Activated CD4-positive, alpha-beta T cell treated with anti-CD3 and anti-CD28 coated beads, Interleukin-2, amount 50 U/mL, for 48 hours (primary cell): ENCODE data around the gene CTSD.

Experiments
- DNase-seq, 2 experiments: peaks; one replicate each; pipeline ENCODE4 v3.0.0-alpha.2; 2020

The CTSD gene

DNA sequence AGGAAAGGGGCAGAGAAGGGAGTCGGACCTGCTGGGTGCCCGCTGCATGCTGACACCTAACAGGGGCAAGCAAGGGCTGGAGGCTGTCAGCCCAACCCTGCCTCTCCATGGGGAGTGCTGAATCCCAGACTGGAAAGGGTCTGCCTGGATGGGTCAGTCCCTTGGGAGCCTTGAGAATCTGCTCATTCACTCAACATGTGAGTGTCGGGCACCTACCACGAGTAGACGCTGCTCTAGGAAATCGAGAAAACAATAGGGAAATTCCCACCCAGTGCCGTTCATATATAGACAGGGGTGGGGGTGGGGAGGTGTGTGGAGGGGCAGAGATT, 4.4 kb upstream of the CTSD start:
- no peak for DNase-seq

DNA sequence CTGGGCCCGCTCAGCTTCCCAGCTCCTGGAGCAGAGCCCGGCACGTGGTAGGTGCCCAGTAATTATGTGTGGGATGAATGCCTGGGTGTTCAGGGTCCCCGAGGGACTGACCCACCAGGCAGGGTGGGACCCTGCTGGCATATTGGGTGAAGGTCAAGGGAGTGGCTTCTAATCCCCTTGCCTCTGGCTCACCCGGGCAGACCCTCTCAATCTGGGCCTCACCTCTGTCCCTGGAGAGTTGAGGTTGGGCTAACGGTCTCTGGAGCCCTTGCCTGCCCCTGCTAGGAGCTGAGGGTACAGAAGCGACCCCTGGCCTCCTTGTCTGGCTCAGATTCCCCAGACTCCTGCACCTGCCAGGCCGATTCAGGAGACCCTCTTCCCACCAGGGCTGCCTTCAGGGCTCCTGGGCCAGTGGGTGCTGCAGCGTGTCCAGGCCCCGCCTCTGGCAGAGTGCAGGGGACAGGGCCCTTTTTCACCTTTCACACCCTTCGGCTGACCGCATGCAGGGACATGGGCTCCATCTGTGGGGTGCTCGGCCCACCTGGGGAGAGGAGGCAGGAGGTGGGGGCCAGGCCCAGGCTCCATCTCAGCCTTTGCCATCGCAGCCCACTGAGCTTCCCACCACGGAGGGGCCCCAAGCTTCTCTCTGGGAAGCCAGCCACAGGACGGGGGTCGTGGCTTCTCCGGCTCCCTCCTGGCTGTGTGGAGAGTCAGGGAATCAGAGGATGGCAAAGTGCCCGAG, 3.8 kb upstream of the CTSD start:
- DNase-seq = no peak

DNA sequence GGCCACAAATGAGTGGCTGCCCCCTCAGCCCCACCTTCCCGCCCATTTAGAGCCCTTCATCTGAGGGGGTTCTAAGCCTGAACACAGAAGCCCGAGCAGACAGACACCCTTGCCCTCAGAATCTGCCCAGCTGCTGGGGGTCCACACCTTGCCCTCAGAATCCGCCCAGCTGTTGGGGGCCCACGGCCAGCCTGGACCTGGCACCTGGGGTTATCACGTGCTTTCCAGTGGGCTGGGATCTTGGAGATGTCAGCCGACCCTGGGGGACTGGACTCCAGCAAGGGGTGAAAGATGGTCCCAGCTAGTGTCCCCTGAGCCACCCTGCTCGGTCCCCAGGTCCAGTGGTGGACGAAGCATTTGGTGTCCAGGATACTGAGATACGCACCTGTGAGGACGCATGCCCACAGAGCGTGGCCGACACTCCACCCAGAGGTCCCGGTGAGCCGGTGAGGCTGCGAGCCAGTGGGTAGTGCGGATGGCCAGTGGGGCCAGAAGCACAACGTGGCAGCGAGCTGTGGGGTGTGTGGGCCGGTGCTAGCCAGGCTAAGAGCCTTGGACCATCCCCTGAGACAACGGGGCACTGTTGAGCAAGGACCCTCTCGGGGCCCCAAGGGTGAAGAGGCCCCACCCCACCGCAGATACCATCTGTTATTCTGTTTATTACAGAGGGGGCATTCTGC, 3.1 kb upstream of the CTSD start:
- no peak for DNase-seq

DNA sequence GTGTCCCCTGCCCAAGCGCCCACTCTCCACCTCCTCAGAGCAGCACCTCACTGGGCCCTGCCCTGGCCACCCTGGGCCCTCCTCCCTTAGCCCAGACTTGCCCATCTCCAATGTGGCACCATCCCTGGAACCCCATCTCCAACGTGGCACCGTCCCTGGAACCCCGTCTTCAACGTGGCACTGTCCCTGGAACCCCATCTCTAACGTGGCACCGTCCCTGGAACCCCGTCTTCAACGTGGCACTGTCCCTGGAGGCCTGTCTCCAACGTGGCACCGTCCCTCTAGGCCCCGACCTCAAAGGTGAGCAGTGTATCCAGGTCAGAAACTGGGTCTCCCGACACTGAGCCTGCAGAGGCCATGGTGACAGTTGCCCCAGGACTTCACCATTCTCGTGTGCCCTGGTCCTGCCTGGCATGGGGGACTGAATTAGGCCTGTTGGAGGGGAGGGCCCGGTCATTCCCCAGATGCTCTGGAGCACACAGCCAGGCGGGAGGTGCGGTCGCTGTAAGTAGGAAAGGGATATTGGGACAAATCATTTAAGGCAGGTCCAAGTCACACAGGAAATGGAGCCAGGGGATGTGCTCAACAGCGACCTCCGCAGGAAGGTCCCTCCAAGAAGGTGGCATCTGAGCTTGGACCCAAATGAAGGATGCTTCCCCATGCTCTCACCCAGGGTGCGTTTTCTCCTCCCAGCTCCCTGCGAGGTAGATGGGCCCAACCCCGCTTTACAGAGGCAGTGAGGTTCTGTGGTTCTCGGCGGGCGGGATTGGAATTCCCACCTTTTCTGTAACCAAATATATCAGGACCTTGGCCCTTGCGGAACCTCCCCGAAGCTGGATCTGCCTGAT, 2.4 kb upstream of the CTSD start:
- no peak for DNase-seq

DNA sequence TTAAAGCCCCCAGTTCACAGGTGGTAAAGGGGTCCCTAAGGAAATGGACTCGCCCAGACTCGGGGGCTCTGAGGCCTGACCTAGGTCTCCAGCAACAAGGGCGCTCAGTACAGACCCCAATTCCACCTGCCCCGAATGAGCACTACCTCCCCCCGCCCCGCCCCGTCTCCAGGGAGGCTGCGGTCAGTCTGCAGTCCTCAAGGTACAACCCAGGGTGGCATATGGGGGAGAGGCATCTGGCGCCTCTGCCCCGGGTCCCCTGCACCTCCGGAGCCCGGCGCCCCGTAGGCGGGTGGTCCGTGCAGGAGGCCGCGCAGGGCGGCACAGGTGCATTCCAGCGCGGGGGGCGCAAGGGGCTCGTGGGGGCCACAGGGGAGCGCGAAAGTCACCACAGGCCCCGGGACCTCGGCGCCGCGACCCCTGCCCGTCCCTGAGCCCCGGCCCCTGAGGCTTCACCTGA, 361 bp downstream of the CTSD start:
- no peak for DNase-seq

DNA sequence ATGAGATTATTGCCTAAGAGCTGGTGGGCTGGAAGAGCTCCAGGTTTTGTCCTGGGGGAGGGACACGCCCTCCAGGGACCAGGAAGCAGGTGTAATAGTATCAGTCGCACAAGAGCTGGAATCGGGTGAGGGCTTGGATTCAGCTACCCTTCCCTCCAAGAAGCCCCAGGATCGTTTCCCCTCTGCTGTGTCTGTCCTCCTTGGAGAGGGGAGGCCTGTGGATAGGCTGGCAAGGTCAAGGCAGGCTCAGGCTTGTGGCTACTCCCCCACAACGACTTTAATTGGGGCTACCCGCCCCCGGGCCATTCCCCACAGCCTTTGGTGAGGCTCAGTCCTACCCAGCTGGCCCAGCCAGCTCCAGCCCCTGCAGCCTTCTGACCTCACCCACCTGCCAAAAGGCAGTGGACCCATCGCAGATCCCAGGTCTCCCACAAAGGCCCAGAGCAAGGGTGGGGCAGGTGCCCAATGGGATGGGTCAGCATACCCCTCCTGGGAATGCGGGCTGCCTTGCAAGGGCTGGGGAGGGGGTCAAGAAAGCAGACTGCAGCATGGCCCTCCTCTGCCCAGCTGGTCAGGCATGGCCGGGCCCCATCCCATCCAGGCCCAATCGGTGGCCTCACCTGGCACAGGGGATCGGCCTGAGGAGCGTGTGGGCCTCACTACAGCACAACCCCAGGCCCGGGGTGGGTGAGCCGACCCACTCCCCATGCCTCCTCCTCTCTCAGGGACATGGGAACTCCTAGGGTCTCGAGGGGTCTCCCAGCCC, 1.0 kb downstream of the CTSD start:
- DNase-seq = no peak

DNA sequence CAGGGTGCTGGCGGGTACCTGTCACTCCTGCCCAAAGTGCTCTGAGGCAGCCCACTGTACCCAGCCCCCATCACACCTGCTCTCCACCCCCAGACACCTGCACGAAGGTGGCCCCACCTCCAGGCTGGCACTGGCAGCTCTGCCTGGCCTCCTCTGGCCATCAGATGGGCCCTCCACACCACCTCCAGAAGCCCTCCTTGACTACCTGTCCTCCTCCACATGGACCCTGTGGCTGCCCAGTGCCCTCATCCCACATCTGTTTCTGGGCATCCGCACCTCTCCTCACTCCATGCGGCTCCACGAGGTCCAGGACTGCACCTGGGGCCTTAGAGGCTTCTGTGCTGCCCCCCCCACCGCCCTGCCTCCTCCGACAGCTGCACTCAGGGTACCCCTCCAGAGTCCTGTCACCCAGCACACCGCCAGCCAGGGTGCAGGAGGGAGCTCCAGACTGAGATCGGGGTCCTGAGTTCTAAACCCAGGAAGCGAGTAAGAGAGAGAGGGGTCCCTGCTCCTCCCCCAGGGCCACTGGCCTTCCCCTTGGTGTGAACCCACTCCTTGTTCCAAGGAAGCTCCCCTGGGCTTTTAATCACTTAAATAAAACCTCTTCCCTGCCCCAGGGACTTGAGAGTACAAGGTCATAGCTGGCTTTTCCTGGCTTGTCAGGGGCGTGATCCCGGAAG, 1.7 kb downstream of the CTSD start:
- no peak for DNase-seq

DNA sequence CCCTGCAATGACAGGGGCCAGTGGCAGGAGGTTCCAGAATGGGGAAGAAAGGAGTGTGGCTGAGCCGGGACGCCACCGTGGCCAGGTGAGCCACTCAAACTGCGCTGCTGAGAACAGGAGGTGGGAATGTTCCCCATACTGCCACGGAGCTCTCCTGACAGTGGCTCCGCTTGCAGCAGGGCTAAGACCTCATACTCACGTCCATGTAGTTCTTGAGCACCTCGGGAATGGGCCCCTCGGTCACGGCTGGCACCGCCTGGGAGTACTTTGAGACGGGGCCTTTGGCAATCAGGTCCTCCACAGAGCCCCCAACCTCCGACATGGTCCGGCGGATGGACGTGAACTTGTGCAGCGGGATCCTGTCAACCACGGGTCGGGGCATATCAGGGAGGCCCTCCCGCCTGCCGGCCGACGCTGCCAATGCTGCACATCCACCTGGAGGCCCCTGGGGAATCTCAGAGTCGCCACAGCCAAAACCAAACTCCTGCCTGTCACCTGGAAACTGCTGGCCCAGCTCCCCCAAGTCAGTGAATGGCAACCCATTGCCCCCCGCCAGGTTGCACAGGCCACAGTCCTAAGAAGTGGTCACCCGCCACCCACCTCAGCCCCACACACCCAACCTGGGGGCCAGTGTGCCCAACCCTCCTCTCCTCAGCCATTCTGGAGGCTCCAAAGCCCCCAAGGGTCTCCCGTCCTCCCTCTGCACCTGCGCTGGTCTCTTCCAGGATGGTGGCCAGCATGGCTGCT, 2.4 kb downstream of the CTSD start:
- DNase-seq = no peak

DNA sequence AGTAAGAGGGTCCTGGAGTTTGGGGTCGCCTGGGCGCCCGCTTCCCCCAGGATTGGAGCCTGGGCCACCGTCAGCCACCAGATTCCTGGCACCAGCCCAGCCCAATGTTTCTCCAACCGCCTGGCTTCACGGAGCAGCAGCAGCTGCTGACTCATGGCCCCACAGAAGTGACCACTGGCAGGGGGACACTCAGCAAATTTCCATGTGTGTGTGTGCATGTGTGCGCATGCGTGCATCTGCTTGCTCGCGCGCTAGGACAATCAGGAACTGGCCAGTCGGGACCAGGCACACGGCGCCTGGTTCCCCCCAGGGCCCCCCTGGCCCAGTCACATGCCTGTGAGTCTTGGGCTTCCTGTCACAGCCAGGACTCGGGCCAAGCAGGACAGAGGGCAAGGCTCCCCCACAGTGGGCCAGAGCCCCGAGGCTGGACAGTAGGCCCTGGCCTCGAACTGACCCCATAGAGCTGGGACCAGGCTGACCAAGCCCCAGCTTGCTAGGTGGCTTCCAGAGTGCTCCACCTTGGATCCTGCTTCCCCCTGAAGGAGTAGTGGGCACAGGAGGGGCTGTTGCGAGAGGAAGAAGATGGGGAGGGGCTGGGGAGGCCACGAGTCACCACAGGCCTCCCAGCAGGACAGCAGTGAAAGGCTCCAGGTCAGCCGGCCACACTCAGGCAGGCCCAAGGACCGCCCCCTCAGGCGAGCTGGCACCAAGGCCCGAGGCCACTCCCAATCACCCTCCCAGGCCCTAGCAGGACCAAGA, 3.2 kb downstream of the CTSD start:
- DNase-seq = no peak

DNA sequence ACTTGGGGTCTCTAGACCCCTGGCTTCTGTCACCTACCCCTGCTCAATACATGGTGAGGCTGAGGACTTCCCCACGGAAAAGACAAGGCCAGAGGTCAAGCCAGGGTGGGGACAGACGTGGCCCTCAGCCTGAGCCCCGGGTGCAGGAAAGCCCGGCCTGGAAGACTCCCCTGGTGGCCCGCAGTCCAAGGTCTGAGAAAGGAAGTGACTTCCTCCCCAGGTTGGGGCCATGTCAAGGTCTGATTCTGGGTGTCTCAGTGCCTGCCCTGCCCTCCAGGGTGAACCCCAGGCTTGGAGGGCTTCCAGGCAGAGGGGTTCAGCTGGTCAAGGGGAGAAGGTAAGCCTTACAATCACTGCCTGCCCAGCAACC, 3.9 kb downstream of the CTSD start:
- DNase-seq = no peak

DNA sequence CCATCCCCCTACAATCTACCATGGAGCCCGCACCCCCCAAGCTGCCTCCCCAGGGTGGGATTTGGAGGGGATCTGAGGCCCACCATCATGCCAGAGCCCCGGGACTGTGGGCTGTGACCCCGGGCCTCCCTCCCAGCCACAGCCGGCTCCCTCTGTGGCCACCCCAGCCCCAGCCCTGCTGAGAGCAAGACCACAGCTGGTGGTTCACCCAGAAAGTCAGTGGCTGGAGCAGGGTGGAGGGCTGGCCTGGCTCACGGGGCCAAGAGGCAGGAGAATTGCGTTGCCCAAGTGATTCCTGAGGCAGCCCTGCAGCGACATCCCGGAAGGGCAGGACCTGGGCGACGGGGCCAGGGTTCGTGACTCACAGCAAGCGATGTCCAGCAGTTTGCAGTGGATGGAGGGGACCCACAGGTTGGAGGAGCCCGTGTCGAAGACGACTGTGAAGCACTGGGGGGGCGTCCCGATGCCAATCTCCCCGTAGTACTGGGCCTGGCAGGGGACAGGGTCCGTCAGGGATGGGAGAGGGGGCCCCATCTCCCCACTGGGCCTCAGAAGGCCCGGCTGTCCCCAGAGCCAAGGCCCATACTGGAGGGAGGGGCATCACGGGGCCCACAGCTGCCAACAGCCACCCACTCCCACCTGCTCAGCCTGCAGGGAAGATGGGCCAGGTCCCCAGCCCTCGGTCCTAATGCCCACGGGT, 4.4 kb downstream of the CTSD start:
- DNase-seq = no peak

DNA sequence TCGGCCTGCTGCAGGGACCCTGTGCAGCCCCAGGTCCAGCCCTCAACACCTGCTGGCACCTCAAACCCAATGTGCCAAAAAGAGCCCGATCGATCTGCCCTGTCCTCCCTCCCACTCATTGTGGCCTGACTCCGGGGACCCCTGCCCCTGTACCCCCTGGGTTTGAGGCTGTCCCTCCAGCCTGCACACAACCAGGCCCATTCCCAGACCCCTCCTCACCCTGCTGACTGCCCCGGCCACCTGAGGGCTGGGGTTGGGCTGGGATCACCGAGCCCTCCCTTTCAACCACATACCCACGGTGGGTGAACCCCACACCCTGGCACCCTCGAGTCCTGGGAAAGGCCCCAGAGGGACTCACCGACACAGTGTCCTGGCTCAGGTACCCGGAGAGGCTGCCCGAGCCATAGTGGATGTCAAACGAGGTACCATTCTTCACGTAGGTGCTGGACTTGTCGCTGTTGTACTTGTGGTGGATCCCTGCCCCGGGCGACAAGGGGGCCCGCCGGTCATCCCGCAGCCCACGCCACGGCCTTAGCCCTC, 5.0 kb downstream of the CTSD start:
- no peak for DNase-seq

DNA sequence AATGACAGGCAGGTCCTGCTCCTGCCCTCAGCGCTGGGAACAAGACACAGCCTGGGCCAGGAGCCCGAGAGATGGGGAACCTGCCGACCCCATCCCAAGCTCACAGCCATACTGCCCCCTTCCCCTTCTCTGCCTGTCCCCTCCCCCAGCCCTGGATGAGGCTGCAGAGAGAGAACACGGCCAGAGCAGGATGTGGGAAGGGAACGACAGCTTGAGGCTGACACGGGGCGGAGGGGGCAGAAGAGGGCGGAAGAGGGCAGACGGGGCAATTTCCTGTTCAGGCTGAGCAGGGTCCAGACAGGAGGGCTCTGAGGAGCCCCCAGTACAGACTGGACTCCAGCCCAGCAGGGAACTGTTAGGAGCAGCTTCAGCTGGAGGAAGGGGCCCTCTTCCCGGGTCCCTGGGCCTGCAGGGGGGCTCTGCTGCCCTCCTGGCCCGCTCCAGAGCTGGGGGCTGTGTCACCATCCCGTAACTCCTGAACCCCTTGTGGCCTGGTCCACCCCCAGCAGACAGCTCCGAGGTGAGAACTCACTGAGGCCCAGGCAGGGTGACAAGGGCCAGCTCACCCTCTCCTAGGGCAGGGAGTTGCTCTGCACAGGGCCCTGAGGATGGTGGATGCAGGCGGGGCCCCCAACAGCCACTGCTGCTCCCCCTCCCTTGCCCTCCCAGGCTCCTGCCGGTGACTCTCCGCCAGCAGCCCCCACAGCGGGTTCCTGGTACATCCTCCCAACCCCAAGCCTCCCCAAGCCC, 5.7 kb downstream of the CTSD start:
- DNase-seq = peak; percentile 54 to 65

DNA sequence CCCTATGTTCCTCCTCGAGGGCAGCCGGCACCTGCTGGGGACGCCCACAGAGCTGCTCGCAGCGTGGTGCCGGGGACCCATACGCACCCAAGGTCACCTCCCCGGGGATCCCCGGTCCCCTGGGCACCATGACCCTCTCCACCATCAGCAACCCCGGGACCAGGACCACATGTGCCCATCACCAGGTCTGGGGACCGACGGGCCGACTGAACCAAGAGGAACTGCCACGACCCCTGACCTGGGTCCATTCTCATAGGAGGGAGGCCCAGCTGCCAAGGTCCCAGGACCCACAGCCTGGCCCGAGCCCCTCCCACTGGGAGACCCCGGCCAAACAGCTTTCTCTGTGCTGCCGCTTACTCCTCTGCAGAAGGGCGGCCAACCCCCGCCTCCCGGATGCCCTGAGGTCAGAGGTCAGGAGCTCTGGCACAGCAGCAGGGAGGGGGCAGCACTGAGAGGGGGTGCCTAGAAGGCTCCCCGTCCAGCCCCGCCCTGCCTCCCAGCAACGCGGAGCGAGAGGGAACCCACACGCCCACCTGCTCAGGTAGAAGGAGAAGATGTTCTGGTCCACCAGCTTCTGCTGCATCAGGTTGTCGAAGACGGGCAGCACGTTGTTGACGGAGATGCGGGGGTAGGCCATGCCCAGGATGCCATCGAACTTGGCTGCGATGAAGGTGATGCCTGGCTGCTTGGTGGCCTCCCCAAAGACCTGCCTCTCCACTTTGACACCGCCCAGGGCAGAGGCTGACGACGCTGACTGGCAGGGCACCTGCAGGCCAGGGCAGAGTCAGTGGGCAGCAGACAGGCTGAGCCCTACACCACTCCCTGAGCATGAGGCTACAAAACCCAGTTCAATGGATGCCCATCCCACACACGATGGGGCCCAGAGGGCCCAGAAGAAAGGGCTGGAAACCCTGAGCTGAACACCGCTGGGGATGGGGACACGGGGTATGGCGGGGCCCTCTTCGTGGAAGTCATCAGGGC, 6.6 kb downstream of the CTSD start:
- DNase-seq = no peak

DNA sequence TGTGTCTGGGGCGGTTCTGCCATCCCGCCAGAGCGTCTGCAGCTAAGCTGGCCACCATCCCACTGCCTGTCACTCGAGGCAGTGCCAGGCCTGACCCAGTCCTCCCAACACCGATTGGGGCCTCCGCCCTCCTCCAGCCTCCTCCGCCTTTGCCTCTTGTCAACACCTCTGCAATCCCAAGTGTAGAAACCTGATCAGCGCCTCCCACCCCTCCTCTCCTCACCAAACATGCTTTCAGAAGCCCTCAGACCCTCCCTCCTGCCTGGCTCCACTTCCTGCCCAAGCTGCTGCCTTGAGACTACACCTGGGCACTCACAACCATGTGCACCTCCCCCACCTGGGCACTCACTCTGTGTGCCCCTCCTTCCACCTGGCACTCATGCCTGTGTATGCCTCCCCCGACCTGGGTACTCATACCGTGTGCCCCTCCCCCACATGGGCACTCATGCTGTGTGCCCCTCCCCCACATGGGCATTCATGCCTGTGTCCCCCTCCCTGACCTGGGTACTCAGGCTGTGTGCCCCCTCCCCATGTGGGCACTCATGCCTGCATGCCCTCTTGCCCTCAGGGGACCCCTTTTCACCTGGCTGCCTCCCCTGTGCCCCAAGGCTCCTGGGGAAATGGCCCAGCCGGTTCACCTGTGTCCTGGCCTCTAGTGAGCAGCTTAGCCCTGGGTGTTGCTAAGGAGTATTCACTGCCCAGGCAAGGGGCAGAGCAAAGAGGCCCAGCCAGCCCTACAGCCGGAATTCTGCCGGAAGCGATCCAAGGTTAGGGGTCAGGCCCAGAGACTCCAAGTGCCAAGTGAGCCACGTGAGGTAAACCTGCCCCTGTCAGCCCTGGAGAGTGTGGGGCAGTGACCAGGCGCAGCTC, 7.8 kb downstream of the CTSD start:
- DNase-seq = no peak

DNA sequence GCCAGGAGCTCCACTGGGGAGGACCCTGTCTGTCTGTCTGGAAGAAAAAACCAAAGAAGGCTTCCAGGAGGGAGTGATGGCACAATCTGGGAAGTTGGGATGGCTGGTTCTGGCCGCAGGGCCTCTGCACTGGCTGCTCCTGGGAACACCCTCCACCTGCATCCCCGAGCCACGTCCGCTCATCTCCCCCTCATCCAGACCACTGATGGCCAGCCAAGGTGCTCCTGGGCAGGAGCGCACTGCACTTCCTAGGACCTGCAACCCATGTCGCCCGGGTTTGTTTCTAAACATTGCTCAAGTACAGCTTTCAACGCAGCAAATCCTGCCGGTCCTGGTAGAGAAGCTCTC, 8.4 kb downstream of the CTSD start:
- no peak for DNase-seq
